GM18499 (cell line): Measurements from ENCODE around the gene TCF19.

Source experiments
- ATAC-seq: cut with Tn5 transposase; IDR thresholded peaks from one replicate; pipeline ENCODE4 v1.9.1; 2021; ENCODE audit warnings: moderate number of reproducible peaks; ENCODE audit not compliant: insufficient read depth, unreplicated experiment

The TCF19 gene

GRCh38 chr6:31126396-31127175 is 31.8 kb upstream of the TCF19 start:
- ATAC-seq = no peak

- no peak for ATAC-seq
These were observed 30.2 kb upstream of the TCF19 start for GRCh38 chr6:31128093-31128676.

- ATAC-seq = no peak
These were observed 29.3 kb upstream of the TCF19 start for GRCh38 chr6:31129130-31129529.

- no peak for ATAC-seq
These were observed 27.6 kb upstream of the TCF19 start for GRCh38 chr6:31130751-31131150.

GRCh38 chr6:31131595-31131994 is 26.8 kb upstream of the TCF19 start:
- no peak for ATAC-seq

GRCh38 chr6:31132806-31133205 is 25.6 kb upstream of the TCF19 start:
- no peak for ATAC-seq

GRCh38 chr6:31135710-31136109 is 22.7 kb upstream of the TCF19 start:
- ATAC-seq = no peak

- ATAC-seq = no peak
These were observed 19.4 kb upstream of the TCF19 start, which contains the start of gene PSORS1C2 for GRCh38 chr6:31138982-31139381. PSORS1C2 (minus strand) TSS chr6:31139066; CDS start chr6:31139026, 40 bp downstream.

- no peak for ATAC-seq
These were observed 18.8 kb upstream of the TCF19 start for GRCh38 chr6:31139599-31139998.

- no peak for ATAC-seq
These were observed 17.7 kb upstream of the TCF19 start for GRCh38 chr6:31140643-31141042.

- ATAC-seq = no peak
These were observed 16.0 kb upstream of the TCF19 start for GRCh38 chr6:31142361-31142761.

GRCh38 chr6:31143148-31143547 is 15.2 kb upstream of the TCF19 start:
- no peak for ATAC-seq

- ATAC-seq = no peak
These were observed 14.0 kb upstream of the TCF19 start for GRCh38 chr6:31144296-31144969.

GRCh38 chr6:31144970-31145340 is 13.4 kb upstream of the TCF19 start:
- ATAC-seq = no peak

- no peak for ATAC-seq
These were observed 13.0 kb upstream of the TCF19 start for GRCh38 chr6:31145386-31145785.

- no peak for ATAC-seq
These were observed 8.5 kb upstream of the TCF19 start for GRCh38 chr6:31149827-31150447.

GRCh38 chr6:31152781-31153180 is 5.6 kb upstream of the TCF19 start:
- no peak for ATAC-seq

GRCh38 chr6:31154436-31154835 is 4.0 kb upstream of the TCF19 start:
- no peak for ATAC-seq

GRCh38 chr6:31156641-31157040 is 1.7 kb upstream of the TCF19 start:
- no peak for ATAC-seq

GRCh38 chr6:31157513-31158139 is 763 bp upstream of the TCF19 start, which contains the start of gene CCHCR1:
CCHCR1 (minus strand) TSS chr6:31157802; CDS start chr6:31157600, 202 bp downstream.
- ATAC-seq = no peak
